Activated CD4-positive, alpha-beta T cell treated with anti-CD3 and anti-CD28 coated beads for 1 hour (primary cell): ENCODE results near the gene OR10Z1.

Source experiments
- DNase-seq: peaks from one replicate; pipeline ENCODE4 v3.0.0-alpha.2; 2020

The OR10Z1 gene

GRCh38 chr1:158604968-158605367 lies at the start of gene OR10Z1:
Gene OR10Z1 (plus strand): TSS chr1:158605268. CDS start chr1:158606439, 1,171 bp downstream.
- no peak for DNase-seq

GRCh38 chr1:158559696-158560095 lies 45.4 kb upstream of the OR10Z1 start:
- DNase-seq, result no peak

- no peak for DNase-seq
Measured at GRCh38 chr1:158563853-158564252, 41.2 kb upstream of the OR10Z1 start.

- no peak for DNase-seq
Measured at GRCh38 chr1:158564608-158565007, 40.5 kb upstream of the OR10Z1 start.

GRCh38 chr1:158570480-158570879 lies 34.6 kb upstream of the OR10Z1 start, which contains the start of gene OR6P1:
Gene OR6P1 (minus strand): TSS chr1:158570580. CDS start chr1:158563604, 6,976 bp downstream.
- no peak for DNase-seq

- no peak for DNase-seq
Measured at GRCh38 chr1:158572226-158572625, 32.8 kb upstream of the OR10Z1 start.

GRCh38 chr1:158577561-158577960 lies 27.5 kb upstream of the OR10Z1 start:
- DNase-seq, result no peak

- DNase-seq, result no peak
Measured at GRCh38 chr1:158579733-158580132, 25.3 kb upstream of the OR10Z1 start, which contains the start of gene OR10X1. Gene OR10X1 (minus strand): TSS chr1:158579899. CDS start chr1:158579899, 0 bp downstream.

- no peak for DNase-seq
Measured at GRCh38 chr1:158583962-158584361, 21.1 kb upstream of the OR10Z1 start.

- no peak for DNase-seq
Measured at GRCh38 chr1:158586942-158587341, 18.1 kb upstream of the OR10Z1 start.

- no peak for DNase-seq
Measured at GRCh38 chr1:158600735-158601134, 4.3 kb upstream of the OR10Z1 start.

GRCh38 chr1:158607296-158607695 lies 2.2 kb downstream of the OR10Z1 start:
- DNase-seq, result no peak

GRCh38 chr1:158611916-158612315 lies 6.8 kb downstream of the OR10Z1 start:
- no peak for DNase-seq

- DNase-seq, result no peak
Measured at GRCh38 chr1:158613764-158614163, 8.7 kb downstream of the OR10Z1 start.

GRCh38 chr1:158638146-158638545 lies 33.1 kb downstream of the OR10Z1 start:
- DNase-seq, result no peak

- no peak for DNase-seq
Measured at GRCh38 chr1:158638904-158639303, 33.8 kb downstream of the OR10Z1 start.

- no peak for DNase-seq
Measured at GRCh38 chr1:158644449-158644848, 39.4 kb downstream of the OR10Z1 start.

GRCh38 chr1:158646465-158646864 lies 41.4 kb downstream of the OR10Z1 start:
- no peak for DNase-seq

- no peak for DNase-seq
Measured at GRCh38 chr1:158649052-158649451, 44.0 kb downstream of the OR10Z1 start.

- DNase-seq, result no peak
Measured at GRCh38 chr1:158652721-158653334, 47.8 kb downstream of the OR10Z1 start.

- DNase-seq, result no peak
Measured at GRCh38 chr1:158654086-158654485, 49.0 kb downstream of the OR10Z1 start.

- DNase-seq, result no peak
Measured at GRCh38 chr1:158654571-158654970, 49.5 kb downstream of the OR10Z1 start.
